Pancreas (tissue), 10 donors: Measurements from ENCODE around the gene ATP8B1. TPM values are rescaled to one million over a fixed set of nuclear protein-coding genes. Genes with fewer than 3 reads are reported as not detected.

Source experiments
- ATAC-seq, 4 donors: fragments of 200-7000 bp; cut with Tn5 transposase; one replicate each; pipeline versions ENCODE4 v1.8.0 to v1.9.1; 2020; ENCODE audit warnings: mild to moderate bottlenecking in 4 of 4, moderate library complexity in 4 of 4
- DNase-seq, 6 donors: peaks; one replicate each; pipeline ENCODE4 v3.0.0-alpha.2; 2020
- FAIRE-seq: peaks from 2 replicates; lab custom pipeline; 2012; peaks lifted over from hg19 to GRCh38; lab: Jason Lieb, UNC
- H3K27ac ChIP-seq, 4 donors: fragments of 200-600 bp; sonication (generic); 1 replicate in 3 of 4; 2 replicates in 1 of 4; pipeline versions ENCODE4 v1.5.0 to v1.8.0; 2020
- H3K27me3 ChIP-seq, 4 donors: fragments of 200-600 bp; one replicate each; pipeline ENCODE4 v1.8.0; 2021
- H3K36me3 ChIP-seq, 3 donors: fragments of 200-600 bp; sonication (generic) in 1 of 3; one replicate each; pipeline versions ENCODE4 v1.5.0 to v1.8.0; 2020 to 2021
- H3K4me1 ChIP-seq, 3 donors: fragments of 200-600 bp; one replicate each; pipeline ENCODE4 v1.8.0; 2021
- H3K4me3 ChIP-seq, 4 donors: fragments of 200-600 bp; sonication (generic) in 2 of 4; one replicate each; pipeline versions ENCODE4 v1.5.0 to v1.8.0; 2020 to 2021
- H3K9me3 ChIP-seq, 4 donors: fragments of 200-600 bp; one replicate each; pipeline ENCODE4 v1.8.0; 2021
- CTCF ChIP-seq, 4 donors: fragments of 200-600 bp; sonication (generic) in 3 of 4; IDR thresholded peaks; one replicate each; pipeline versions ENCODE4 v1.5.0 to v1.8.0; 2021; ENCODE audit warnings: antibody characterized with exemption in 4 of 4
- WGBS, 2 donors: extraction: QIAGEN DNeasy Blood & Tissue Kit; methylation state at CpG; one replicate each; pipeline ENCODE4 v1.1.7; 2013; 5-methylcytosine and 5-hydroxymethylcytosine counted together
- intact Hi-C, 3 donors: fragments of 100-400 bp; cut with DNase I; formaldehyde crosslinking; loops; one replicate each; pipeline versions ENCODE4 v1.11.1 to v1.14.2; 2022
- polyA plus RNA-seq, 2 donors: library from polyadenylated mRNA; stranded (reverse); fragments of 200-250 nt; gene quantifications; one replicate each; pipeline ENCODE4 v1.2.3, GENCODE V29; 2013
- total RNA-seq, 6 donors: library from RNA; stranded (reverse); fragmentation: NEBNext Ultra II Directional in 4 of 6; extraction: Animal tissue kit (Norgen Biotek cat#: 25700) in 4 of 6; gene quantifications; one replicate each; pipeline versions ENCODE4 v1.2.1 to v1.2.4, GENCODE V29; 2021 to 2023
- donor health status: healthy with polysubstance abuse.
- donor health status: DM: no; HTN: no; CAD: no; lungs with moderate emphysema.
- donor health status: DM: no; HTN: no; CAD: no.
- donor health status: control.
- donor health status: control.
- donor health status: Bipolar disorder and iron deficiency.
- donor health status: DM: yes; HTN: yes; CAD: no.
- donor health status: DM: no; HTN: no; CAD: no.
- donor health status: DM: no; HTN: no; CAD: no.
- donor health status: DM: yes; HTN: yes; CAD: no.

ATP8B1 gene
- total and polyA plus RNA-seq, 8 donors: 8.0 to 44.8 (median 36.9) TPM

- 57 to 66% methylated on average over 3 of the region's 3 CpGs for WGBS, 2 donors
- Histone ChIP-seq H3K27me3 (no peaks in the 10 kb centered on the region), H3K36me3 (no peaks in the 10 kb centered on the region), H3K4me3 (no peak overlapping the region), H3K4me1 (peaks cover 11 to 16% (median 12%) of the 10 kb centered on the region in 3 donors), H3K27ac (no peak overlapping the region), H3K9me3 (no peaks in the 10 kb centered on the region)
- FAIRE-seq (no peak), DNase-seq (no peak), ATAC-seq (no peak)
- intact Hi-C loops: no loop called here
- no peak for TF ChIP-seq CTCF (IDR thresholded peaks at IDR 0.05)
Measured at GRCh38 chr18:57716549-57716948, 86.6 kb downstream of the ATP8B1 start.

GRCh38 chr18:57715671-57716070 is 87.4 kb downstream of the ATP8B1 start:
- FAIRE-seq (no peak), DNase-seq (no peak), ATAC-seq (no peak)
- Histone ChIP-seq H3K4me1 (peaks cover 11 to 16% (median 12%) of the 10 kb centered on the region in 3 donors), H3K27me3 (no peaks in the 10 kb centered on the region), H3K36me3 (no peaks in the 10 kb centered on the region), H3K4me3 (no peak overlapping the region), H3K27ac (no peak overlapping the region), H3K9me3 (no peaks in the 10 kb centered on the region)
- WGBS, 2 donors: 14 to 21% methylated on average over 1 of the region's 1 CpG
- intact Hi-C loops: no loop called here
- no peak for TF ChIP-seq CTCF (IDR thresholded peaks at IDR 0.05)

- 99% methylated on average over 2 of the region's 2 CpGs for WGBS, 2 donors
- no peak for FAIRE-seq
- H3K4me1 ChIP-seq: peaks cover 11 to 16% (median 12%) of the 10 kb centered on the region in 3 donors
Measured at GRCh38 chr18:57715073-57715472, 88.0 kb downstream of the ATP8B1 start.

GRCh38 chr18:57710226-57710625 is 92.9 kb downstream of the ATP8B1 start:
- FAIRE-seq: no peak
- peaks cover 6 to 17% (median 11%) of the 10 kb centered on the region in 3 donors for H3K4me1 ChIP-seq

More at GRCh38 chr18:57715073-57715472, 88.0 kb downstream of the ATP8B1 start:
- no peaks in the 10 kb centered on the region for H3K36me3 ChIP-seq
- H3K27ac ChIP-seq: no peak overlapping the region
- ATAC-seq: no peak
- TF ChIP-seq CTCF (IDR thresholded peaks at IDR 0.05): no peak
- intact Hi-C loops: no loop called here
- no peaks in the 10 kb centered on the region for H3K27me3 ChIP-seq
- H3K9me3 ChIP-seq: no peaks in the 10 kb centered on the region
- DNase-seq: no peak
- no peak overlapping the region for H3K4me3 ChIP-seq

More at GRCh38 chr18:57710226-57710625, 92.9 kb downstream of the ATP8B1 start:
- intact Hi-C loops: no loop called here
- ATAC-seq: no peak
- no peak for TF ChIP-seq CTCF (IDR thresholded peaks at IDR 0.05)
- no peaks in the 10 kb centered on the region for H3K36me3 ChIP-seq
- no peak overlapping the region for H3K4me3 ChIP-seq
- H3K9me3 ChIP-seq: no peaks in the 10 kb centered on the region
- no peaks in the 10 kb centered on the region for H3K27me3 ChIP-seq
- no peak for DNase-seq
- no peak overlapping the region for H3K27ac ChIP-seq
- WGBS, 2 donors: 93 to 94% methylated on average over 4 of the region's 4 CpGs
